GM18858 (cell line): ENCODE data around the gene CDH4.

Source experiments
- ATAC-seq: cut with Tn5 transposase; IDR thresholded peaks from one replicate; pipeline ENCODE4 v1.9.1; 2021; ENCODE audit not compliant: unreplicated experiment

Gene CDH4

GRCh38 chr20:61737812-61738443 lies 485.9 kb downstream of the CDH4 start:
- ATAC-seq = no peak

- no peak for ATAC-seq
These were observed 486.6 kb downstream of the CDH4 start for GRCh38 chr20:61738601-61739069.

GRCh38 chr20:61739086-61739831 lies 487.2 kb downstream of the CDH4 start:
- ATAC-seq = no peak

GRCh38 chr20:61739832-61740118 lies 487.7 kb downstream of the CDH4 start:
- no peak for ATAC-seq

GRCh38 chr20:61742097-61742825 lies 490.2 kb downstream of the CDH4 start:
- no peak for ATAC-seq

- ATAC-seq = no peak
These were observed 491.5 kb downstream of the CDH4 start for GRCh38 chr20:61743606-61744005.

- no peak for ATAC-seq
These were observed 492.8 kb downstream of the CDH4 start for GRCh38 chr20:61744691-61745396.

- no peak for ATAC-seq
These were observed 493.5 kb downstream of the CDH4 start for GRCh38 chr20:61745397-61746146.

- no peak for ATAC-seq
These were observed 494.1 kb downstream of the CDH4 start for GRCh38 chr20:61746147-61746646.

- ATAC-seq = no peak
These were observed 494.7 kb downstream of the CDH4 start for GRCh38 chr20:61746781-61747180.

- ATAC-seq = no peak
These were observed 496.3 kb downstream of the CDH4 start for GRCh38 chr20:61748376-61748775.

GRCh38 chr20:61749406-61750075 lies 497.5 kb downstream of the CDH4 start:
- ATAC-seq = no peak

- no peak for ATAC-seq
These were observed 498.0 kb downstream of the CDH4 start for GRCh38 chr20:61750093-61750492.

- no peak for ATAC-seq
These were observed 500.5 kb downstream of the CDH4 start for GRCh38 chr20:61752576-61752975.

GRCh38 chr20:61753316-61753942 lies 501.4 kb downstream of the CDH4 start:
- no peak for ATAC-seq

- no peak for ATAC-seq
These were observed 502.2 kb downstream of the CDH4 start for GRCh38 chr20:61753987-61754956.

- no peak for ATAC-seq
These were observed 503.1 kb downstream of the CDH4 start for GRCh38 chr20:61754976-61755778.
